ENCODE measurements around the gene LNPK.
A peak's percentile ranks its signal among the peaks of the same experiment; 100 is the strongest.
"Not testable (repeated sequence)": the region's sequence is repeated elsewhere in the genome, so short reads cannot be mapped to it uniquely, and the experiment has no call there.

Gene LNPK

DNA sequence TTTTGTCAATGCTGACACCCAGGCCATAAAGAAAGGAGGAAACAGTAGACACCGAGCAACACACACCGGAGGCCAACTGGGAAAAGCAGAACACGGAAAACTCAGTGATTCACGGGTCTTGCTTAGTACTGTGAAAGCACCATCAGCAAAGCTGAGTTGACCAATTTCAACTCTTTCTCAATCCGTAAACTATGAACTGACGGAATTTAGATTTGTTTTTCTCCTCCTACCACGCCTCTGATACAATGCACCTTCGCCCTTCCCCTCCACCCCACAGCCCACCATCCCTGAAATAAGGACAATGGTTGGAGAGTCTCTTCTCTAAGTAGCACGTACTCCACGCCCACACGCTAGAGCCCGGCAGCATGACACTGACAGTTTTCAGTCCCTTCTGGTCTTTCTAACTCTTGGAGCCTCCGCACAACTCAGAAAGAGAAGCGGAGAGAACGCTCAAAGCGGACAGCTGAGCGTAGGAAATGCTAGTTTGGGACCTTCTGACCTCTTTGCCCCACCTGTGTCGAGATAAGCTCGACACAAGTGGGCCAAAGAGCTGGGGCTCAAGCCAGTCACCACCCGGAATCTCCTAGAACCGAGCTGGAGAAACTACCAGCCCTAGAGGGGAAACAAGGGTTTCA, 669 bp downstream of the LNPK start:
- H3K9me3 Mint-ChIP-seq, result no peaks in the 10 kb centered on the region
- peak overlapping the region; percentile 92 for H3K27ac Mint-ChIP-seq
- H3K4me3 Mint-ChIP-seq, result peak overlapping the region; percentile 93 to 95
- DNase-seq (peak; percentile 26), ATAC-seq (replicated peaks) (peak; percentile 57)
- peaks cover 16 to 17% of the 10 kb centered on the region in 2 donors for H3K4me1 Mint-ChIP-seq
- H3K27me3 Mint-ChIP-seq, result peaks cover 8 to 17% of the 10 kb centered on the region in 2 donors
- no peaks in the 10 kb centered on the region for H3K36me3 Mint-ChIP-seq

DNA sequence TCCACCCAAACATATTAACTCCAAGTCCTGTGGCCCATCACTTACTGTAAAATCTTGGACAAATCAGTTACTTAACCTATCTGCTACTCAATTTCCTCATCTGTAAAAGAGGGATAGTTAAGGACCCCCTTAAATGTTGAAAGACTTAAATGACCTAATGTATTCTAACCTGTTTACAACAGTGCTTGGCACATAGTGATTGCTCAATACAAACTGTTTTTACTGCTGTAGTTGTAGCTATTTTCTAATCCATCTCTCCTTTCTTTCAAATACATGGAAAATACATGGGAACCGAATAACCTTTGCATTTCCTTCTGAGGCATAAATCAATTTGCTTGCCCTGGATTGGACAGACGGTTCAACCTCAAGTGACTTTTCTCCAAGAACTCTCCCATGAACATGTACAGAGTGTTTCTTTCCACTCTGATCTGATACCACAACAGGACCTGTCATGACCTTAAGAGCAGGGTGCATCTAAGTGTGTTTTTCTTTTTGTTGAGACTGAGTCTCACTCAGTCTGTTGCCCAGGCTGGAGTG, 2.7 kb downstream of the LNPK start:
- no peak for ATAC-seq (replicated peaks)
- Mint-ChIP-seq H3K4me1 (peaks cover 16 to 17% of the 10 kb centered on the region in 2 donors), H3K27me3 (peaks cover under 1 to 9% of the 10 kb centered on the region in 2 donors), H3K27ac (no peak overlapping the region), H3K4me3 (no peak overlapping the region), H3K9me3 (no peaks in the 10 kb centered on the region), H3K36me3 (no peaks in the 10 kb centered on the region)
- no peak for DNase-seq

DNA sequence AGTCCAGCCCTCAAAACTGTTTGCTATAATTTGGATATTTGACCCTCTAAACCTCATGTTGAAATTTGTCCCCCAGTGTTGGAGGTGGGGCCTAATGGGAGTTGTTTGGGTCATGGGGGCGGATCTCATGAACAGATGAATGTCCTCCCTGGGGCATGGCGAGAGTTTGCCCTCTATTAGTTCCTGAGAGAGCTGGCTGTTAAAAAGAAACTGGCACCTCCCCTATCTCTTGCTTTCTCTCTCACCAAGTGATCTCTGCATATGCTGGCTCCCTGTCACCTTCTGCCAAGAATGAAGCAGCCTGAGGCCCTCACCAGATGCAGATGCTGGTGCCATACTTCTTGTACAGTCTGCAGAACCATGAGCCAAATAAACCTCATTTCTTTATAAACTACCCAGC, 12.0 kb downstream of the LNPK start:
- no peak overlapping the region for H3K4me3 Mint-ChIP-seq
- DNase-seq (no peak), ATAC-seq (replicated peaks) (no peak)
- H3K27me3 Mint-ChIP-seq, result no peaks in the 10 kb centered on the region
- no peaks in the 10 kb centered on the region for H3K4me1 Mint-ChIP-seq
- H3K36me3 Mint-ChIP-seq, result peaks cover 21 to 28% of the 10 kb centered on the region in 2 donors
- H3K9me3 Mint-ChIP-seq, result no peaks in the 10 kb centered on the region
- peak overlapping the region; percentile 47 for H3K27ac Mint-ChIP-seq

DNA sequence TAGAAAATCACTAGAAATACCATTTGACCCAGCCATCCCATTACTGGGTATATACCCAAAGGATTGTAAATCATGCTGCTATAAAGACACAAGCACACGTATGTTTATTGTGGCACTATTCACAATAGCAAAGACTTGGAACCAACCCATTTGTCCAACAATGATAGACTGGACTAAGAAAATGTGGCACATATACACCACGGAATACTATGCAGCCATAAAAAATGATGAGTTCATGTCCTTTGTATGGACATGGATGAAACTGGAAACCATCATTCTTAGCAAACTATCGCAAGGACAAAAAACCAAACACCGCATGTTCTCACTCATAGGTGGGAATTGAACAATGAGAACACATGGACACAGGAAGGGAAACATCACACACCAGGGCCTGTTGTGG, 14.9 kb downstream of the LNPK start:
- H3K36me3 Mint-ChIP-seq, result peaks cover 30 to 42% of the 10 kb centered on the region in 2 donors
- H3K4me3 Mint-ChIP-seq; DNase-seq; ATAC-seq (replicated peaks); H3K4me1 Mint-ChIP-seq; H3K9me3 Mint-ChIP-seq; H3K27me3 Mint-ChIP-seq; H3K27ac Mint-ChIP-seq: not testable (repeated sequence)

DNA sequence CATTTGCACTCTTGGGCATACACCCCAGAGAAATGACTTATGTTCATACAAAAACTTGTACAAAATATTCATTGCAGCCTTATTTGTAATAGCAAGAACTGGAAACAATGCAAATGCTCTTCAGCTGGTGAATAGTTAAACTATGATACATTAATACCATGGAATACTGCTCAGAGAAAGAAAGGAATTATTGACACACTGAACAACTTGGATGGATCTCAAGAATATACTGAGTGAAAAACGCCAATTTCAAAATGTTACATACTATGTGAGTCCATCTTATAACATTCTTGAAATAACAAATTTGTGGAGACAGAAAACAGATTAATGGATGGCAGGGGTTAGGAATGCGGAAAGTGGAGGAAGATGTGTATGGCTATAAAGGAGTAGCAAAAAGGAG, 17.2 kb downstream of the LNPK start:
- Mint-ChIP-seq H3K4me3 (no peak overlapping the region), H3K36me3 (peaks cover 25 to 37% of the 10 kb centered on the region in 2 donors), H3K4me1 (peaks cover 0 to 4% of the 10 kb centered on the region in 2 donors), H3K9me3 (no peaks in the 10 kb centered on the region), H3K27me3 (no peaks in the 10 kb centered on the region), H3K27ac (no peak overlapping the region)
- DNase-seq, result no peak
- no peak for ATAC-seq (replicated peaks)

DNA sequence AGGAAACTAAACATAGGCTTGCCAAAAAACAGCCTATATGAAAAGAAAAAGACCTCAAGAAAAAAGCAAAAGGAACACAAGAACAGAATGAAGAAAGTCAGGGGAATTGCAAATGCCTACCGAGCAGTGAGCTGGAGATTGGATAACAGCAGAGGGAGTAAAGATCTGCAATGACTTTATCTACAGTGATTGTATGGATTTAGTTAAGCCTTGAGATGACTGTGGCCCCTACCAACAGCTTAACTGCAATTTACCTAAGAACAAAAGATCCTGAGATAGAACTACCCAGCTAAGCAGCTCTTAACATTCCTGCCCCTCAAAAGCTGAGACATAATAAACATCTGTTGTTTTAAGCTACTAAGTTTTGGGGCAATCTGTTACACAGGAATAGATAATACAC, 20.5 kb downstream of the LNPK start:
- H3K27me3 Mint-ChIP-seq, result no peaks in the 10 kb centered on the region
- H3K36me3 Mint-ChIP-seq, result peaks cover 31 to 41% of the 10 kb centered on the region in 2 donors
- H3K4me1 Mint-ChIP-seq, result peaks cover 0 to 4% of the 10 kb centered on the region in 2 donors
- ATAC-seq (replicated peaks), result no peak
- H3K4me3 Mint-ChIP-seq, result no peak overlapping the region
- H3K9me3 Mint-ChIP-seq, result no peaks in the 10 kb centered on the region
- H3K27ac Mint-ChIP-seq, result no peak overlapping the region
- no peak for DNase-seq

DNA sequence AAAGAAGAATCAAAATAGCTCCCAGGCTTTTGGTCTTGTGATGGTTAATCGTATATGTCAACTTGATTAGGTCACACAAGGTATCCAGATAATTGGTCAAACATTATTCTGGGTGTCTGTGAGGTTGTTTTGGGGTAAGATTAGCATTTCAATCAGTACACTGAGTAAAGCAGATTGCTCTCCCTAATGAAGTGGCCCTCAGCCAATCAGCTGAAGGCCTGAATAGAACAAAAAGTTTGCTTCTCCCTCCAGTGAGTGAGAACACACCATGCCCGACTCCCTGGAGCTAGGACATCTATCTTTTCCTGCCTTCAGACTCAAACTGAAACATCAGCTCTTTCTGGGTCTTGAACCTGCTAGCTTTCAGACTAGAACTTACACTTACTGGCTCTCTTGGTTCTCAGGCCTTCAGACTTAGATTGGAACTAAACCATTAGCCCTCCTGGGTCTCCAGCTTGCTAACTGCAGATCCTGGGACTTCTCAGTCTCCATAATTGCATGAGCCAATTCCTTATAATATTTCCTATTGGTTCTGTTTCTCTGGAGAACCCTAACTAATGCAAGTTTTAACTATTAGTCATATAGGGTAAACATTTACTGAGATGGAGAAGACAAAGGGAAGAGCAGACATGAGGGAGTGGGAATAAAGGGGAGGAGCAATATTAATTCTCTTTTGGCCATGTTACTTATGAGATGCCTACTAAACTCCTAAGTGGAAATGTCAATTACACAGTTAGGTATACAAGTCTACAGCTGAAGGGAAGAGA, 25.5 kb downstream of the LNPK start:
- H3K4me1 Mint-ChIP-seq, result no peaks in the 10 kb centered on the region
- no peaks in the 10 kb centered on the region for H3K9me3 Mint-ChIP-seq
- ATAC-seq (replicated peaks) (no peak), DNase-seq (no peak)
- H3K27ac Mint-ChIP-seq, result no peak overlapping the region
- no peak overlapping the region for H3K4me3 Mint-ChIP-seq
- H3K36me3 Mint-ChIP-seq, result peaks cover 26 to 39% of the 10 kb centered on the region in 2 donors
- H3K27me3 Mint-ChIP-seq, result no peaks in the 10 kb centered on the region

DNA sequence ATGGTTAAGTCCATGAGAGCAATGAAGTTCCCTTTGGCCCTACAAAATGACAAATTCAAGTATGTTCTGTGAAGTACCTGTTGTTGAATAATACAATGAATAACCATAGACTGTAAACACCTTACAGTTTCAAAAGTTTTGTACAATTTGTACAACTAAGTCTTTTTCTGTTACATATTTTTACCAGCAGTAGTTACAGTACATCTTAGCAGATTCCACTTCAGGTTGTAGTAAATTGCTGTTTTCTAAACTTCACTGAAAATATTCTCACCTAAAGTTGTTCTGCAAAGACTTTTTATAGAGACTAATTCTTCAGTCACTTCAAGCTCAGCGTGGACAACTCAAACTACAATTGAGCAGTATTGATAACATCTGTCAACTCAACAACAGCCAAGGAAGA, 28.7 kb downstream of the LNPK start:
- Mint-ChIP-seq H3K9me3 (no peaks in the 10 kb centered on the region), H3K4me1 (no peaks in the 10 kb centered on the region), H3K27ac (no peak overlapping the region), H3K4me3 (no peak overlapping the region), H3K27me3 (no peaks in the 10 kb centered on the region), H3K36me3 (peaks cover 27 to 38% of the 10 kb centered on the region in 2 donors)
- DNase-seq, result no peak
- ATAC-seq (replicated peaks), result no peak

DNA sequence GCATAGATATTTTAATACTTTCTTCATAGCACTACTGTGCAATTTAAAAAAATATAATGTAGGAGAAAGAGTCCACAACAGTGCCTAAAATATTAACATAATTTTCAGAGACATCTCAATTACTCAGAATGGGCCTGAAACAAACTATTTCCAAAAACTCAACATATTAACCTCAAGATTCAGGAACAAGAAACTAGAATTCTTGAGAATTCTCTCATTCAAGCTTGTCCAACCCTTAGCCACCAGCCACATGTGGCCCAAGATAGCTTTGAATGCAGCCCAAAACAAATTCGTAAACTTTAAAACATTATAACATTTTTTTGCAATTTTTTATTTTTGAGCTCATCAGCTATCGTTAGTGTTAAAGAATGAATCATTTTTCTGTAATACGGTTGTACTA, 35.2 kb downstream of the LNPK start:
- Mint-ChIP-seq H3K9me3 (peaks cover 1 to 3% of the 10 kb centered on the region in 2 donors), H3K27ac (no peak overlapping the region), H3K36me3 (peaks cover 20 to 27% of the 10 kb centered on the region in 2 donors), H3K4me1 (no peaks in the 10 kb centered on the region), H3K4me3 (no peak overlapping the region), H3K27me3 (no peaks in the 10 kb centered on the region)
- DNase-seq (no peak), ATAC-seq (replicated peaks) (peak; percentile 60 to 69)

DNA sequence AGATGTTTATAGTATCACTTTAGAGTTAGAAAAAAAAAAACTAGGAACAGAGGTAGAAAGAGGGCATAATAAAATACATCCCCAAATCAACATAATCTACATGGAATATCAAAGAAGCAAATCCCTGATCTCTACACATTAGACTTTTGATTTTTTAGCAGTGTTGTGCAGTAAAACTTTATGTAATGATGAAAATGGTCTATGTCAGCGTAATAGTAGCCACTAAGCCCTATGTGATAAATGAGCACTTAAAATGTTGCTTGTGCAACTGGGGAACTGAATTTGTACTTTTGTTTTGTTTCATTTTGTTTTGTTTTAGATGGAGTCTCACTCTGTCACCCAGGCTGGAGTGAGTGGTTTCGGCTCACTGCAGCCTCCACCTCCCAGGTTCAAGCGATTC, 36.3 kb downstream of the LNPK start:
- no peak for DNase-seq
- H3K9me3 Mint-ChIP-seq, result peaks cover 5% of the 10 kb centered on the region in 2 donors
- ATAC-seq (replicated peaks), result no peak
- peaks cover 30 to 38% of the 10 kb centered on the region in 2 donors for H3K36me3 Mint-ChIP-seq
- H3K4me3 Mint-ChIP-seq, result no peak overlapping the region
- H3K4me1 Mint-ChIP-seq, result no peaks in the 10 kb centered on the region
- no peaks in the 10 kb centered on the region for H3K27me3 Mint-ChIP-seq
- H3K27ac Mint-ChIP-seq, result no peak overlapping the region

DNA sequence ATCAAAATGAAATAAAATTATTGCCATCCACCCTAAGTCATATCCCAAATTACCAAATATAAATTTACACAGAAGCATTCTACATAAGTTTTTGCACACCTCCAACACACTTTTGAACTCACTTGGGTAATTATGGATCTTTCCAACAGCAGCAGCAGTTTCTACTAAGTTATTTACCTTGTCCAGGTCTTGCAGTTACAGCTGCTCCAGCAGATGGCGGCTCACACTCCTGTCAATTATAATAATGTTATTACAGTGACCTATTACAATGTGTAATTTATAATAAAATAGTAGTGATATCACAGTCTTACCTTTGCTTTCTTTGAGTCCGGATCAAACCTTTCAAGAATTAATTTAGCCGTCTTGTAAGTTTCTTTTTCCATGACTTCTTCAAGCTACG, 37.9 kb downstream of the LNPK start:
- H3K4me1 Mint-ChIP-seq, result no peaks in the 10 kb centered on the region
- ATAC-seq (replicated peaks), result no peak
- peaks cover 5 to 7% of the 10 kb centered on the region in 2 donors for H3K9me3 Mint-ChIP-seq
- DNase-seq, result no peak
- no peak overlapping the region for H3K4me3 Mint-ChIP-seq
- H3K27me3 Mint-ChIP-seq, result no peaks in the 10 kb centered on the region
- no peak overlapping the region for H3K27ac Mint-ChIP-seq
- H3K36me3 Mint-ChIP-seq, result peaks cover 38 to 43% of the 10 kb centered on the region in 2 donors

DNA sequence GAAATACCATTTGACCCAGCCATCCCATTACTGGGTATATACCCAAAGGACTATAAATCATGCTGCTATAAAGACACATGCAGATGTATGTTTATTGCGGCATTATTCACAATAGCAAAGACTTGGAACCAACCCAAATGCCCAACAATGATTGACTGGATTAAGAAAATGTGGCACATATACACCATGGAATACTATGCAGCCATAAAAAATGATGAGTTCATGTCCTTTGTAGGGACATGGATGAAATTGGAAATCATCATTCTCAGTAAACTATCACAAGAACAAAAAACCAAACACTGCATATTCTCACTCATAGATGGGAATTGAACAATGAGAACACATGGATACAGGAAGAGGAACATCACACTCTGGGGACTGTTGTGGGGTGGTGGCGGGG, 38.9 kb downstream of the LNPK start:
- H3K27ac Mint-ChIP-seq; DNase-seq; H3K4me3 Mint-ChIP-seq; ATAC-seq (replicated peaks); H3K27me3 Mint-ChIP-seq; H3K4me1 Mint-ChIP-seq; H3K9me3 Mint-ChIP-seq: not testable (repeated sequence)
- H3K36me3 Mint-ChIP-seq, result peaks cover 44 to 53% of the 10 kb centered on the region in 2 donors

DNA sequence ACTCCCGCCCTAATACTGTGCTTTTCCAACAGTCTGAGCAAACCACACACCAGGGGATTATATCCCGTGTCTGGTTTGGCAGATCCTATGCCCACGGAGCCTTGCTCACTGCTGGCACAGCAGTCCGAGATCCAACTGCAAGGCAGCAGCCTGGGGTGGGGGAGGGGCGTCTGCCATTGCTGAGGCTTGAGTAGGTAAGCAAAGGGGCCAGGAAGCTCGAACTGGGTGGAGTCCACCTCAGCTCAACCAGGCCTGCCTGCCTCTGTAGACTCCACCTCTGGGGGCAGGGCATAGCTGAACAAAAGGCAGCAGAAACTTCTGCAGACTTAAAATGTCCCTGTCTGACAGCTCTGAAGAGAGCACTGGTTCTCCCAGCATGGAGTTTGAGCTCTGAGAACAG, 44.2 kb downstream of the LNPK start:
- DNase-seq (no peak), ATAC-seq (replicated peaks) (no peak)
- Mint-ChIP-seq H3K4me3 (no peak overlapping the region), H3K27ac (no peak overlapping the region), H3K36me3 (peaks cover 57 to 75% of the 10 kb centered on the region in 2 donors), H3K9me3 (peaks cover 5 to 7% of the 10 kb centered on the region in 2 donors), H3K4me1 (no peaks in the 10 kb centered on the region), H3K27me3 (no peaks in the 10 kb centered on the region)

DNA sequence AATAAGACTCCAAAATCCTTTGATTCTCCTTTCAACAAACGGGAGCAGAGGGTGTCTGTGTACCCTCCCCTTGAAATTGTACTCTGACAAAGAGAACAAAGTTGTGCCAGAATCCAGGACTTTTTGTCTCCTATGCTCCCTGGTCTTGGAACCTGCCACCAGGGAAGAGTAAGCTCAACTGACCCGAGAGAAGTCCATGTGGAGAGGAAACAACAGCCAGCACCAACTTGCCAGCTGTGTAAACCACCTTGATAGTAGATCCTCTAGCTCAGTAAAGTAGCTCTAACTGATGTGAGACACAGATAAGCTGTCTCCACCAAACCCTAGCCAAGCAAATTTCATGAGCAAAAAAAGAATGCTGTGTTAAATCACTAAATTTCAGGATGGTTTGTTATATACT, 46.9 kb downstream of the LNPK start:
- ATAC-seq (replicated peaks) (no peak), DNase-seq (no peak)
- H3K4me3 Mint-ChIP-seq, result no peak overlapping the region
- no peaks in the 10 kb centered on the region for H3K4me1 Mint-ChIP-seq
- no peaks in the 10 kb centered on the region for H3K27me3 Mint-ChIP-seq
- H3K36me3 Mint-ChIP-seq, result peaks cover 44 to 64% of the 10 kb centered on the region in 2 donors
- no peak overlapping the region for H3K27ac Mint-ChIP-seq
- peaks cover 0 to 6% of the 10 kb centered on the region in 2 donors for H3K9me3 Mint-ChIP-seq

DNA sequence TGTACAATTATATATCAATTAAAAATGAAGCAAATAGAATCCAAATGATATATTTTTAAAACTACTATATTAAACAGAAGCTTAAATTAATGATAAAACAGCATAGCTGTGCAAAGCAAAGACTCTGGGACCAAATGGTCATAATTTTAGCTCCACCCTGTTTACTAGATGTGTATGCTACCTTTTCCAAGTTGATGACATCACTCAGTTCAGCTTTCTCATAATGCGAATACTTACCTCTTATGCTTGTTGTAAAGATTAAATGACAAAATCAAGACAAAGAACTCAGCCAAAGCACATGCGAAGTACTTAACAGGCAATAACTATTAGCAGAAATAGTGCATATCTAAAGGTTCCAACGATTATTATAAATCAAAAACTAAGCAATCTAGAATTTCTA, 51.6 kb downstream of the LNPK start:
- no peak overlapping the region for H3K4me3 Mint-ChIP-seq
- peaks cover 0 to 4% of the 10 kb centered on the region in 2 donors for H3K9me3 Mint-ChIP-seq
- no peak for DNase-seq
- no peaks in the 10 kb centered on the region for H3K27me3 Mint-ChIP-seq
- ATAC-seq (replicated peaks), result no peak
- H3K27ac Mint-ChIP-seq, result no peak overlapping the region
- H3K4me1 Mint-ChIP-seq, result no peaks in the 10 kb centered on the region
- peaks cover 11 to 26% of the 10 kb centered on the region in 2 donors for H3K36me3 Mint-ChIP-seq
